ENCODE results near the gene KIF26A.

KIF26A gene

DNA sequence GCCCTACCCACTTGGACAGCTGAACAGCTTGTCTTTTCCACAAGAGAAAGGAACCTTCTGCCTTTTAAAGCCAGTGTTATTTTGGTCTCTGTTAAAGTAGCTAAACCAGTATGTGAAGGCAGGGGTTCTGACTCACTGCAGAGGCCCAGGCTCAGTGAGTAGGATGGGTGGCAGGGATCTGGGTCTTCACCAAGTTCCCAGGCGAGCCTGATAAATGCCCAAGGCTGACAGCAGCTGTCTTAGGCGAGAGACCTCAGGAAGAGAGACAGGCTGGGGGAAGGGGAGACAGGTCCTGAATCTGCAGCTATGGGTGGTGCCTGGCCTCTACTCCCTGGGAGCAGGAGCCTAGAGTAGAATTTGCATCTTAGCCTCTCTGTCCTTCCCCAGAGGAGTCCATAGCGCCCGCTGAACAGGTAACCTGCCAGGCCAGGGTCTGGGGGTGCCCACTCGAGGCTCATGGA lies 18.1 kb upstream of the KIF26A start:
- DNase-seq (no peak), ATAC-seq (replicated peaks) (no peak)
- peaks cover 52 to 54% of the 10 kb centered on the region in 2 donors for H3K27me3 Mint-ChIP-seq
- no peak overlapping the region for H3K4me3 Mint-ChIP-seq
- no peaks in the 10 kb centered on the region for H3K4me1 Mint-ChIP-seq (ENCODE audit: low read depth in 2 of 2)
- no peak overlapping the region for H3K27ac Mint-ChIP-seq
- peaks cover 3 to 8% of the 10 kb centered on the region in 2 donors for H3K9me3 Mint-ChIP-seq
- H3K36me3 Mint-ChIP-seq (ENCODE audit: insufficient read depth): no peaks in the 10 kb centered on the region

DNA sequence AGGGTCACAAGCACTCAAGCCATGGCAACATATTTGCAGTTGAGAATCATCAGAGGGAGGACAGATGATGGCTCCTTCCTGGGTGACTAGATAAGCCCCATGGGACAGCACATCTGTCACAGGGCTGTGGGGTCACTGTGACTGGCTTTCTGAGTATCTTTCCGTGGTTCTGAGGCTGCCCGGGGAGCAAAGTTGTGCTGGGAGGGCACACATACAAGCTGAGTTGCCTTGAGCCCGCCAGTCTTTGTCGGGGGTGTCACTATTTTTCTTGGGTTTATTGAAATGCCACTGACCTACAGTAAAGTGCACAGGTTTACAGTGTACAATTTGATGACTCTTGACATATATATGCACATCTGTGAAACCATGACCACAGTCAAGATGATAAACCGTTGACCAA lies 17.2 kb upstream of the KIF26A start:
- DNase-seq (no peak), ATAC-seq (replicated peaks) (no peak)
- Mint-ChIP-seq H3K4me1 (ENCODE audit: low read depth in 2 of 2) (no peaks in the 10 kb centered on the region), H3K27ac (no peak overlapping the region), H3K27me3 (peaks cover 50 to 51% of the 10 kb centered on the region in 2 donors), H3K36me3 (ENCODE audit: insufficient read depth) (no peaks in the 10 kb centered on the region), H3K4me3 (no peak overlapping the region), H3K9me3 (peaks cover 4 to 8% of the 10 kb centered on the region in 2 donors)

GRCh38 chr14:104123879-104124278 lies 14.5 kb upstream of the KIF26A start:
- Mint-ChIP-seq H3K36me3 (ENCODE audit: insufficient read depth) (no peaks in the 10 kb centered on the region), H3K4me3 (no peak overlapping the region), H3K4me1 (ENCODE audit: low read depth in 2 of 2) (no peaks in the 10 kb centered on the region), H3K27ac (no peak overlapping the region), H3K9me3 (peaks cover 8% of the 10 kb centered on the region in 2 donors), H3K27me3 (peaks cover 57 to 60% of the 10 kb centered on the region in 2 donors)
- no peak for ATAC-seq (replicated peaks)
- no peak for DNase-seq

DNA sequence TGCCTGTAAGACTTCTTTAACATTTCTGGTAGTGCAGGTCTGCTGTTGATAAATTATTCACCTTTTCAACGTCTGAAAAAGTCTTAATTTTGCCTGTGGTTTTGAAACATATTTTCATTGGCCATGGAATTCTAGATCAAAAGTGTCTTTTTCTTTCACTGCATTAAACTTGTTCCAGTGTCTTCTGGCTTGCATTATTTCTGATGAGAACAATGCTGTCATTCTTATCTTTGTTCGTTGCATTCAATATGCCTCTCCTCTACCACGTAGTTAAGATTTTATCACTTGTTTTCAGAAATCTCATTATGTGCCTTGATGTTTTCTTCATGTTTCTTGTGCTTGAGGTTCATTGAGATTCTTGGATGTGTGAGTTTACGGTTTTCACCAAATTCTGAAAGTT lies 13.4 kb upstream of the KIF26A start:
- H3K9me3 Mint-ChIP-seq: peaks cover 10 to 17% of the 10 kb centered on the region in 2 donors
- ATAC-seq (replicated peaks) (no peak), DNase-seq (no peak)
- H3K27ac Mint-ChIP-seq: no peak overlapping the region
- H3K4me1 Mint-ChIP-seq (ENCODE audit: low read depth in 2 of 2): no peaks in the 10 kb centered on the region
- H3K36me3 Mint-ChIP-seq (ENCODE audit: insufficient read depth): no peaks in the 10 kb centered on the region
- no peak overlapping the region for H3K4me3 Mint-ChIP-seq
- H3K27me3 Mint-ChIP-seq: peaks cover 55 to 59% of the 10 kb centered on the region in 2 donors

DNA sequence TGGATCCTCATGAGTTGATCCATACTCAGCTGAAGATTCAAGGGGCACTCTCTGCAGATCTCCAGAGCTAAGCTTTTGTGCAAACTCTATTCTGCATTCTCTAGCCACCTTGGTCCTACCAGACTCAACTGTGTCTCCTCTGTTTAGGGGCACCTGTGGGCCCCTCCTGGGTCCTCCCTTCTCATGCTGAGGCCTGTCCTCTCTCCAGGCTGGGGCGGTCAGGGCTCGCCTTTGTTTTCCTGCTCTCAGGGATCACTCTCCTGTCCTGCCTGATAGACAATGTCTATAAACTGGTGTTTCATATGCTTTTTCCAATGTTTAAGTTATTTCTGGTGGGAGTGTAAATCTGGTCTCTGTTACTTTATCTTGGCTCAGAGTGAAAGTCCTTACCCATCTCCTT lies 11.6 kb upstream of the KIF26A start:
- Mint-ChIP-seq H3K4me1 (ENCODE audit: low read depth in 2 of 2) (no peaks in the 10 kb centered on the region), H3K27ac (no peak overlapping the region), H3K9me3 (peaks cover 10 to 20% of the 10 kb centered on the region in 2 donors), H3K27me3 (peaks cover 54 to 65% of the 10 kb centered on the region in 2 donors), H3K4me3 (no peak overlapping the region), H3K36me3 (ENCODE audit: insufficient read depth) (no peaks in the 10 kb centered on the region)
- ATAC-seq (replicated peaks) (no peak), DNase-seq (no peak)

GRCh38 chr14:104128981-104129380 lies 9.4 kb upstream of the KIF26A start:
- Mint-ChIP-seq H3K27me3 (peaks cover 56 to 80% of the 10 kb centered on the region in 2 donors), H3K36me3 (ENCODE audit: insufficient read depth) (no peaks in the 10 kb centered on the region), H3K4me1 (ENCODE audit: low read depth in 2 of 2) (no peaks in the 10 kb centered on the region), H3K9me3 (peaks cover 8 to 13% of the 10 kb centered on the region in 2 donors), H3K27ac (no peak overlapping the region), H3K4me3 (no peak overlapping the region)
- no peak for DNase-seq
- ATAC-seq (replicated peaks): no peak

DNA sequence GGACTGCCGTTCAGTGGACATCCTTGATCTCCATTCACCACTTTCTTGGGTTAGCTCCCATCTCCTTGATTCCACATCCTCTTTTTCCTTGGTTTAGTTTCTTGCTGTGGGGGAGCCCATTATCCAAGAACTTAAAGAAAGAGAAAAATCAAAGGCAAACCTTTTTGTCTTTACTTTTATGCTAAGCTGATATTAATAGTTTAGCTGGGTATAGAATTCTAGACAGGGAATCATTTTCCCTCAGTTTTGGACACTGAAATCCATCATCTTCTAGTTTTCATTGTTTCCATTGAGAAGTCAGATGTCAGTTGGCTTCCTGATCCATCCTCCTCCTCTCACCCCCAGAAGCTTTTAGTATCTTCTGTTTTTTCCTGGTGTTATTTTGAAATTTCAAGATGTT lies 8.8 kb upstream of the KIF26A start:
- Mint-ChIP-seq H3K27me3 (peaks cover 59 to 84% of the 10 kb centered on the region in 2 donors), H3K9me3 (peaks cover 7 to 12% of the 10 kb centered on the region in 2 donors), H3K4me1 (ENCODE audit: low read depth in 2 of 2) (no peaks in the 10 kb centered on the region), H3K27ac (no peak overlapping the region), H3K36me3 (ENCODE audit: insufficient read depth) (no peaks in the 10 kb centered on the region), H3K4me3 (no peak overlapping the region)
- DNase-seq (no peak), ATAC-seq (replicated peaks) (no peak)

DNA sequence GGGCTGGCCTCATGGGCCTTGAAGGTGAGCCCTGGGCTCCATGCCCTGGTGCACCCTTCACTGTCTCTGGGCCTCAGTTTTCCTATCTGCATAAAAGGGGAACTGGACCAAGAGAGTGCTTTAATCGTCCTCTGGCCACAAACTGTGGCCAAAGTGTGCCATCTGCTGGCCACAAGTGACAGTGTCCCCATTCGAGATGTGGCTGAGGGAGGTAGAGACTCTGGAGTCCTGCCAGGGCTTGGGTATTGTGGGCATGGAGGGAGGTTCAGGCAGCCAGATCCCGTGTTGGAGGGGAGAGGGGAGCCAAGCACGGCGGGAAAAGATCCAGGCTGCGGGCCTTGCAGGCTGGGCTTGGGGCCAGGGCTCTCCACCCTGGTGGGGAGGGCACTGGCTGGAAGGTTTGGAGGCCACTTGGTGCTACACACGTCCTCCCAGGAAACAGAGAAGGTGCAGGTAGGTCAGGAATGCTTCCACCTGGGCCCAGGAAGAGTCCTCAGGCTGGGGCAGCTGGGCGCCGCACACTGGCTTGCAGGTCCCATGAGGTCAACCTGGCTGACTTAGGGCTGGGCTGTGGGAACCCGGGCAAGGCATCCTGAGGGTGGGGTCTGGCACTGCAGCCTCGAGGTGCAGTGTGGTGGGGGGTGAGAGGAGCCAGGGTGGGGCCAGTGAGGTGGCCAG lies 7.3 kb upstream of the KIF26A start:
- peaks cover 7 to 12% of the 10 kb centered on the region in 2 donors for H3K9me3 Mint-ChIP-seq
- no peak overlapping the region for H3K27ac Mint-ChIP-seq
- peaks cover 0 to 3% of the 10 kb centered on the region in 2 donors for H3K4me1 Mint-ChIP-seq (ENCODE audit: low read depth in 2 of 2)
- no peaks in the 10 kb centered on the region for H3K36me3 Mint-ChIP-seq (ENCODE audit: insufficient read depth)
- DNase-seq (no peak), ATAC-seq (replicated peaks) (no peak)
- peaks cover 60 to 94% of the 10 kb centered on the region in 2 donors for H3K27me3 Mint-ChIP-seq
- no peak overlapping the region for H3K4me3 Mint-ChIP-seq

GRCh38 chr14:104131968-104132732 lies 6.2 kb upstream of the KIF26A start:
- ATAC-seq (replicated peaks) (no peak), DNase-seq (no peak)
- Mint-ChIP-seq H3K36me3 (ENCODE audit: insufficient read depth) (no peaks in the 10 kb centered on the region), H3K4me3 (no peak overlapping the region), H3K4me1 (ENCODE audit: low read depth in 2 of 2) (peaks cover 0 to 6% of the 10 kb centered on the region in 2 donors), H3K27me3 (peaks cover 50 to 90% of the 10 kb centered on the region in 2 donors), H3K27ac (no peak overlapping the region), H3K9me3 (peaks cover 2 to 12% of the 10 kb centered on the region in 2 donors)

GRCh38 chr14:104132981-104133380 lies 5.4 kb upstream of the KIF26A start:
- Mint-ChIP-seq H3K27me3 (peaks cover 49 to 83% of the 10 kb centered on the region in 2 donors), H3K27ac (no peak overlapping the region), H3K4me3 (no peak overlapping the region), H3K4me1 (ENCODE audit: low read depth in 2 of 2) (peaks cover 0 to 6% of the 10 kb centered on the region in 2 donors), H3K9me3 (peaks cover 2 to 12% of the 10 kb centered on the region in 2 donors), H3K36me3 (ENCODE audit: insufficient read depth) (no peaks in the 10 kb centered on the region)
- no peak for DNase-seq
- no peak for ATAC-seq (replicated peaks)

DNA sequence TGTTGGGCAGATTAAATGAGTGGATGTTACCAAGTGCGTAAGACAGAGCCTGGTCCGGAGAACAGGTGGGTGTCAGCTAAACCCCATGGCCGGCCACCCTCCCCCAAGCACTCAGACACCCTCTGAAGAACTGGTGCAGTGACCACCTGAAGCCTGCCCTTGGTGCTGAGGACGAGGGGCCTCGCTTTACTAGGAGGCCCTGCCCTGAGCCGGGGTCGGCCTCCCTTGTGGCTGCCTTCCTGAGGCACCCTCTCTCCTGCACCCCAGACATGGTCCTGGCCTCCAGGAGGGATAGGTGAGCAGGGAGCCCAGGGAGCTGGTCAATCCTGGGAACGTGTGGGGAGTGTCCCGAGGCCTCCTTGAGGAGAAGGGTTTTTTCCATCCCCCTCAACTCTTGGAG lies 4.9 kb upstream of the KIF26A start:
- no peak overlapping the region for H3K27ac Mint-ChIP-seq
- ATAC-seq (replicated peaks) (no peak), DNase-seq (no peak)
- H3K4me1 Mint-ChIP-seq (ENCODE audit: low read depth in 2 of 2): peaks cover 0 to 6% of the 10 kb centered on the region in 2 donors
- H3K9me3 Mint-ChIP-seq: peaks cover 2 to 12% of the 10 kb centered on the region in 2 donors
- H3K4me3 Mint-ChIP-seq: no peak overlapping the region
- H3K27me3 Mint-ChIP-seq: peaks cover 47 to 79% of the 10 kb centered on the region in 2 donors
- H3K36me3 Mint-ChIP-seq (ENCODE audit: insufficient read depth): no peaks in the 10 kb centered on the region

GRCh38 chr14:104134061-104134965 lies 4.1 kb upstream of the KIF26A start:
- ATAC-seq (replicated peaks) (no peak), DNase-seq (no peak)
- Mint-ChIP-seq H3K9me3 (peaks cover 2 to 10% of the 10 kb centered on the region in 2 donors), H3K27me3 (peaks cover 45 to 77% of the 10 kb centered on the region in 2 donors), H3K4me3 (no peak overlapping the region), H3K4me1 (ENCODE audit: low read depth in 2 of 2) (peaks cover 0 to 6% of the 10 kb centered on the region in 2 donors), H3K36me3 (ENCODE audit: insufficient read depth) (no peaks in the 10 kb centered on the region), H3K27ac (no peak overlapping the region)

Measured in effector memory CD8-positive, alpha-beta T cell (primary cell).